ENCODE measurements around the gene PHKA1.

DNA sequence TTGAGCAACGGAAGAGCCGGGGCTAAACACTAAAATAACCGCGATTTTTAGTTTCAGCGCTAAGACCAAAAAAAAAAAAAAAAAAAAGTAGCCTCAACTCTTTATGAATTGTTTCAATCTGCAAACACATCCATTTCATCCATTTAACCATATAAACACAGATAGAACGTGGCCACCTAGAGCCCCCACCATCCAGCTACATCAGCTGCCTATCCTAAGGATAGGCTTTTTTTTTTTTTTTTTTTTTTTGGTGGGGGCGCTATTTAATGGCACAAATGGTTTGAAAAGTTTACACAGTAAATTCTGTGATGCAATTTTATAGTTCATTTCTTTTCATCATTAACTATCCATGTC is 141.0 kb downstream of the PHKA1 start:
- TF ChIP-seq, protein P1, sequence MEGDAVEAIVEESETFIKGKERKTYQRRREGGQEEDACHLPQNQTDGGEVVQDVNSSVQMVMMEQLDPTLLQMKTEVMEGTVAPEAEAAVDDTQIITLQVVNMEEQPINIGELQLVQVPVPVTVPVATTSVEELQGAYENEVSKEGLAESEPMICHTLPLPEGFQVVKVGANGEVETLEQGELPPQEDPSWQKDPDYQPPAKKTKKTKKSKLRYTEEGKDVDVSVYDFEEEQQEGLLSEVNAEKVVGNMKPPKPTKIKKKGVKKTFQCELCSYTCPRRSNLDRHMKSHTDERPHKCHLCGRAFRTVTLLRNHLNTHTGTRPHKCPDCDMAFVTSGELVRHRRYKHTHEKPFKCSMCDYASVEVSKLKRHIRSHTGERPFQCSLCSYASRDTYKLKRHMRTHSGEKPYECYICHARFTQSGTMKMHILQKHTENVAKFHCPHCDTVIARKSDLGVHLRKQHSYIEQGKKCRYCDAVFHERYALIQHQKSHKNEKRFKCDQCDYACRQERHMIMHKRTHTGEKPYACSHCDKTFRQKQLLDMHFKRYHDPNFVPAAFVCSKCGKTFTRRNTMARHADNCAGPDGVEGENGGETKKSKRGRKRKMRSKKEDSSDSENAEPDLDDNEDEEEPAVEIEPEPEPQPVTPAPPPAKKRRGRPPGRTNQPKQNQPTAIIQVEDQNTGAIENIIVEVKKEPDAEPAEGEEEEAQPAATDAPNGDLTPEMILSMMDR (IDR thresholded peaks at IDR 0.05 in 2 of 3, conservative IDR thresholded peaks at IDR 0.05 in 1 of 3; ENCODE audit: borderline replicate concordance in 1 of 3, insufficient read depth in 1 of 3, low read depth in 2 of 3, low read length in 2 of 3) = no peak; a peak in 1 of 6 replicates
- TF ChIP-seq EZH2 (IDR thresholded peaks at IDR 0.05) = no peak
- TF ChIP-seq POLR2A (IDR thresholded peaks at IDR 0.05; ENCODE audit: borderline replicate concordance, extremely low read depth, insufficient read depth, insufficient read length) = no peak
- TF ChIP-seq, protein P2, sequence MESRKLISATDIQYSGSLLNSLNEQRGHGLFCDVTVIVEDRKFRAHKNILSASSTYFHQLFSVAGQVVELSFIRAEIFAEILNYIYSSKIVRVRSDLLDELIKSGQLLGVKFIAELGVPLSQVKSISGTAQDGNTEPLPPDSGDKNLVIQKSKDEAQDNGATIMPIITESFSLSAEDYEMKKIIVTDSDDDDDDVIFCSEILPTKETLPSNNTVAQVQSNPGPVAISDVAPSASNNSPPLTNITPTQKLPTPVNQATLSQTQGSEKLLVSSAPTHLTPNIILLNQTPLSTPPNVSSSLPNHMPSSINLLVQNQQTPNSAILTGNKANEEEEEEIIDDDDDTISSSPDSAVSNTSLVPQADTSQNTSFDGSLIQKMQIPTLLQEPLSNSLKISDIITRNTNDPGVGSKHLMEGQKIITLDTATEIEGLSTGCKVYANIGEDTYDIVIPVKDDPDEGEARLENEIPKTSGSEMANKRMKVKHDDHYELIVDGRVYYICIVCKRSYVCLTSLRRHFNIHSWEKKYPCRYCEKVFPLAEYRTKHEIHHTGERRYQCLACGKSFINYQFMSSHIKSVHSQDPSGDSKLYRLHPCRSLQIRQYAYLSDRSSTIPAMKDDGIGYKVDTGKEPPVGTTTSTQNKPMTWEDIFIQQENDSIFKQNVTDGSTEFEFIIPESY (IDR thresholded peaks at IDR 0.05; ENCODE audit: extremely low read depth, insufficient replicate concordance, low read length) = no peak
- TF ChIP-seq, protein P3, sequence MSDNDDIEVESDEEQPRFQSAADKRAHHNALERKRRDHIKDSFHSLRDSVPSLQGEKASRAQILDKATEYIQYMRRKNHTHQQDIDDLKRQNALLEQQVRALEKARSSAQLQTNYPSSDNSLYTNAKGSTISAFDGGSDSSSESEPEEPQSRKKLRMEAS (IDR thresholded peaks at IDR 0.05) = no peak
